HG03432 (cell line): ENCODE results near the gene AGFG1.
A peak's percentile ranks its signal among the peaks of the same experiment; 100 is the strongest.

Source experiments
- ATAC-seq: cut with Tn5 transposase; IDR thresholded peaks from one replicate; pipeline ENCODE4 v1.9.1; 2021; ENCODE audit warnings: mild to moderate bottlenecking, moderate library complexity; ENCODE audit not compliant: unreplicated experiment

The AGFG1 gene

GRCh38 chr2:227471924-227472264, at the start of gene AGFG1:
Gene AGFG1 (plus strand): TSS chr2:227472156. CDS start chr2:227472422, 266 bp downstream.
- ATAC-seq = peak; percentile 94

GRCh38 chr2:227423656-227424499, 48.1 kb upstream of the AGFG1 start:
- no peak for ATAC-seq

GRCh38 chr2:227428731-227429285, 43.1 kb upstream of the AGFG1 start:
- no peak for ATAC-seq

GRCh38 chr2:227430639-227431038, 41.3 kb upstream of the AGFG1 start:
- no peak for ATAC-seq

- ATAC-seq = no peak
Measured at GRCh38 chr2:227433171-227433570, 38.8 kb upstream of the AGFG1 start.

GRCh38 chr2:227436436-227437174, 35.4 kb upstream of the AGFG1 start:
- no peak for ATAC-seq

GRCh38 chr2:227439214-227439613, 32.7 kb upstream of the AGFG1 start:
- no peak for ATAC-seq

GRCh38 chr2:227442639-227443038, 29.3 kb upstream of the AGFG1 start:
- ATAC-seq = no peak

- ATAC-seq = no peak
Measured at GRCh38 chr2:227443889-227444568, 27.9 kb upstream of the AGFG1 start.

- no peak for ATAC-seq
Measured at GRCh38 chr2:227447606-227448005, 24.4 kb upstream of the AGFG1 start.

GRCh38 chr2:227450311-227450841, 21.6 kb upstream of the AGFG1 start:
- no peak for ATAC-seq

GRCh38 chr2:227450926-227451654, 20.9 kb upstream of the AGFG1 start:
- no peak for ATAC-seq

GRCh38 chr2:227451655-227451992, 20.3 kb upstream of the AGFG1 start:
- ATAC-seq = no peak

- no peak for ATAC-seq
Measured at GRCh38 chr2:227453810-227454209, 18.1 kb upstream of the AGFG1 start.

- ATAC-seq = no peak
Measured at GRCh38 chr2:227454323-227454860, 17.6 kb upstream of the AGFG1 start.

- ATAC-seq = peak; percentile 31
Measured at GRCh38 chr2:227455200-227455599, 16.8 kb upstream of the AGFG1 start.

GRCh38 chr2:227456102-227456501, 15.9 kb upstream of the AGFG1 start:
- no peak for ATAC-seq

GRCh38 chr2:227456772-227457171, 15.2 kb upstream of the AGFG1 start:
- ATAC-seq = no peak

- peak; percentile 51 for ATAC-seq
Measured at GRCh38 chr2:227460070-227460485, 11.9 kb upstream of the AGFG1 start.

- no peak for ATAC-seq
Measured at GRCh38 chr2:227460833-227461232, 11.1 kb upstream of the AGFG1 start.
